Osteocyte (in vitro differentiated cells): ENCODE measurements around the gene TRAP1. TPM values are rescaled to one million over a fixed set of nuclear protein-coding genes. Genes with fewer than 3 reads are reported as not detected.

Experiments
- DNase-seq: peaks from one replicate; pipeline ENCODE4 v3.0.0; 2021; ENCODE audit warnings: mixed read lengths; ENCODE audit not compliant: unreplicated experiment; ENCODE audit errors: extremely low spot score
- H3K27ac Mint-ChIP-seq: one replicate; pipeline ENCODE4 v1.8.0; 2021; ENCODE audit warnings: mild to moderate bottlenecking, mixed read lengths; ENCODE audit not compliant: unreplicated experiment
- H3K27me3 Mint-ChIP-seq: one replicate; pipeline ENCODE4 v1.8.0; 2021; ENCODE audit warnings: mixed read lengths; ENCODE audit not compliant: unreplicated experiment
- H3K36me3 Mint-ChIP-seq: one replicate; pipeline ENCODE4 v1.8.0; 2021; ENCODE audit warnings: mixed read lengths; ENCODE audit not compliant: unreplicated experiment
- H3K4me1 Mint-ChIP-seq: one replicate; pipeline ENCODE4 v1.8.0; 2021; ENCODE audit warnings: mixed read lengths; ENCODE audit not compliant: unreplicated experiment
- H3K4me3 Mint-ChIP-seq: one replicate; pipeline ENCODE4 v1.8.0; 2021; ENCODE audit warnings: mild to moderate bottlenecking, moderate library complexity, mixed read lengths; ENCODE audit not compliant: unreplicated experiment
- H3K9me3 Mint-ChIP-seq: one replicate; pipeline ENCODE4 v1.8.0; 2021; ENCODE audit warnings: mixed read lengths; ENCODE audit not compliant: unreplicated experiment
- total RNA-seq: library from RNA; stranded (reverse); gene quantifications from 2 replicates; pipeline ENCODE4 v1.2.1, GENCODE V29; 2021
- TF ChIP-seq, protein P1 (sequence below): fragments of 200-600 bp; sonication (generic); IDR thresholded peaks from 2 replicates; pipeline ENCODE4 v1.5.0; 2021; ENCODE audit warnings: antibody characterized with exemption, mild to moderate bottlenecking, moderate library complexity

The TRAP1 gene
- total RNA-seq, 1 donor from 2014 or later = 81.9 TPM

DNA sequence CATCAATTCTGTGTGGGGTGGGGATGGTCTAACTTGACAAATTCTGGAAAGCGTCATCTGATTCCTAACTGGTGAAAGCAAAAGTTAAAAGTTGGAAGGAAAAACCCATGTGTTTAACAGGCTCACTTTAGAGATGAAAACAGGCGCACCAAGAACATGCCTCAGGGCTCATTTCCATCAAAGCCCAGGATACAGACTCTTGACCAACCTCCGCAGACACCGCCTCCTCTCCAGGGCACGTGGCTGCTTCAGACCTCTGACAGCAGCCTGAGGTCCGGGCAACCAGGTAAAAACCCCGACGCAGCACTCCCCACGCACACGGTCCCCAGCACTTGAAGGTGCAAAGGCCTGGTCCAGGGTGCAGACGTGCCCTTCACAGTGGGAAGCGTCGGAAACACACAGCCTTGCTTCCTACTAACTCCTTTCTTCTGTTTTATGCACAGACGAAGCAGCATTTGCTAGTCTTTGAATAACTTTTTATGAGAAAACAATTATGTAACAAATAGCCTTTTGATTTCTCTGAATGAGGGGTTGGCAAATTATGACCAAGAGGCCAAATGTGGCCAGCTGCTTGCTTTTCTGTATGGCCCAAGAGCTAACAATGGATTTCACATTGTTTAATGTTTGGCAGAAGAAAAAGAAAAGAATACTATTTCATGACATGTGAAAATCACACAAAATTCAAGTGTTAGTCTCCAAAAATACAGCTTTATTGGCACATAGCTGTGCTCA, 44.2 kb upstream of the TRAP1 start:
- TF ChIP-seq, protein P1, sequence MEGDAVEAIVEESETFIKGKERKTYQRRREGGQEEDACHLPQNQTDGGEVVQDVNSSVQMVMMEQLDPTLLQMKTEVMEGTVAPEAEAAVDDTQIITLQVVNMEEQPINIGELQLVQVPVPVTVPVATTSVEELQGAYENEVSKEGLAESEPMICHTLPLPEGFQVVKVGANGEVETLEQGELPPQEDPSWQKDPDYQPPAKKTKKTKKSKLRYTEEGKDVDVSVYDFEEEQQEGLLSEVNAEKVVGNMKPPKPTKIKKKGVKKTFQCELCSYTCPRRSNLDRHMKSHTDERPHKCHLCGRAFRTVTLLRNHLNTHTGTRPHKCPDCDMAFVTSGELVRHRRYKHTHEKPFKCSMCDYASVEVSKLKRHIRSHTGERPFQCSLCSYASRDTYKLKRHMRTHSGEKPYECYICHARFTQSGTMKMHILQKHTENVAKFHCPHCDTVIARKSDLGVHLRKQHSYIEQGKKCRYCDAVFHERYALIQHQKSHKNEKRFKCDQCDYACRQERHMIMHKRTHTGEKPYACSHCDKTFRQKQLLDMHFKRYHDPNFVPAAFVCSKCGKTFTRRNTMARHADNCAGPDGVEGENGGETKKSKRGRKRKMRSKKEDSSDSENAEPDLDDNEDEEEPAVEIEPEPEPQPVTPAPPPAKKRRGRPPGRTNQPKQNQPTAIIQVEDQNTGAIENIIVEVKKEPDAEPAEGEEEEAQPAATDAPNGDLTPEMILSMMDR = no peak
- H3K27ac Mint-ChIP-seq = no peak overlapping the region
- no peak for DNase-seq
- no peaks in the 10 kb centered on the region for H3K4me1 Mint-ChIP-seq
- H3K9me3 Mint-ChIP-seq = no peaks in the 10 kb centered on the region
- H3K27me3 Mint-ChIP-seq = no peaks in the 10 kb centered on the region
- peaks cover 38% of the 10 kb centered on the region for H3K36me3 Mint-ChIP-seq
- no peak overlapping the region for H3K4me3 Mint-ChIP-seq

DNA sequence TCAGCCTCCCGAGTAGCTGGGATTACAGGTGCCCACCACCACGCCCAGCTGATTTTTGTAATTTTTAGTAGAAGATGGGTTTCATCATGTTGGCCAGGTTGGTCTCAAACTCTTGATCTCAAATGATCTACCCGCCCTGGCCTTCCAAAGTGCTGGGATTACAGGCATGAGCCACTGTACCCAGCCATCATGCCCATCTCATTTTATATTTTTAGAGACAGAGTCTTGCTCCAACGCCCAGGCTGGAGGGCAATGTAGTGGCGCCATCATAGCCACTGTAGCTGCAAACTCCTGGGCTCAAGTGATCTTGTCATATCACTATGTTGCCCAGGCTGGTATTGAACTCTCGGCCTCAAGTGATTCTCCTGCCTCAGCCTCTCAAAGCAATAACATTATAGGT, 43.2 kb upstream of the TRAP1 start:
- Mint-ChIP-seq H3K27ac (no peak overlapping the region), H3K36me3 (peaks cover 36% of the 10 kb centered on the region), H3K9me3 (no peaks in the 10 kb centered on the region), H3K4me1 (no peaks in the 10 kb centered on the region), H3K27me3 (no peaks in the 10 kb centered on the region), H3K4me3 (no peak overlapping the region)
- no peak for DNase-seq
- TF ChIP-seq, protein P1 = no peak

GRCh38 chr16:3759736-3760135, 42.4 kb upstream of the TRAP1 start:
- Mint-ChIP-seq H3K27ac (no peak overlapping the region), H3K4me3 (no peak overlapping the region), H3K4me1 (peaks cover 5% of the 10 kb centered on the region), H3K27me3 (no peaks in the 10 kb centered on the region), H3K9me3 (no peaks in the 10 kb centered on the region), H3K36me3 (peaks cover 39% of the 10 kb centered on the region)
- DNase-seq = no peak
- TF ChIP-seq, protein P1 = no peak

DNA sequence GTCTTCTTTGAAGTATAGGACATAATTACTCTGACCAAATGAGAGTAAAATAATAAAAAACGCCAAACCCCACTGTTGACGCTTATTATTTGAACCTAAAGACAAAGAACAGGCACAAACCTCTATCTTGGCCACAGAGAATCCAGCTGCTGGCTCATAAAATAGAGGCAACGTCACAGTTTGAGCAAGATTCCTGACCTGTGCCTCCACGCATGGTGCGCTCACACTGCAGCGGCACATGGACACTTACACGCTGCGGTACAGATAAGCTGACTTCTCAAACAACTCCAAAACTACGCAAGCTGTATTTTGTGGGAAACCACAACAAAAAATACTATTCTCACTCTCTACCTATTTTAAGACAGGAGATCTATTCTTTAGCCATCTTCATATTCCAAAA, 38.8 kb upstream of the TRAP1 start:
- Mint-ChIP-seq H3K9me3 (no peaks in the 10 kb centered on the region), H3K4me3 (no peak overlapping the region), H3K4me1 (peaks cover 13% of the 10 kb centered on the region), H3K36me3 (peaks cover 46% of the 10 kb centered on the region), H3K27ac (no peak overlapping the region), H3K27me3 (no peaks in the 10 kb centered on the region)
- DNase-seq = no peak
- TF ChIP-seq, protein P1 = no peak

DNA sequence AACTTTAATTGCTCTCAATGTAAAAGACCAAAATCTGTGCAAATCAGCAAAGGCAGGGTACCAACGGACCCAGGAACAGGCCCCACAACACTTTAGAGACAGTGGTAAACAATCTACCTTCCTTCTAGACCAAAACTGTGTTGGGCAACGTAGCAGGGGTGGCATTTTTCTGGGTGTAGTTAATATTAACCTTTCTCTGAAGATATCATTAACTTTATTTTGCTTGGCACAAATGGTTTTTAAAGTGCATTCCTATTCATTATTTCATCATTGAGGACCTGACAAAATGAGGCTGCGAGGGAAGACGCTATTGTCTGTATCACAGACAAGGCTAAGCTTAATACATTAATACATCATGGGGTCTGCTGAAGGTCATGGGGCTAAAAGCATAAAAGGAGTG, 37.9 kb upstream of the TRAP1 start:
- H3K27ac Mint-ChIP-seq = no peak overlapping the region
- TF ChIP-seq, protein P1 = no peak
- H3K4me1 Mint-ChIP-seq = peaks cover 13% of the 10 kb centered on the region
- H3K36me3 Mint-ChIP-seq = peaks cover 48% of the 10 kb centered on the region
- DNase-seq = no peak
- no peak overlapping the region for H3K4me3 Mint-ChIP-seq
- no peaks in the 10 kb centered on the region for H3K9me3 Mint-ChIP-seq
- no peaks in the 10 kb centered on the region for H3K27me3 Mint-ChIP-seq
